ACC112 (cell line): Measurements from ENCODE around the gene PRKCQ.

ENCODE experiments used
- H2AFZ ChIP-seq: fragments of 200-600 bp; sonication (generic); one replicate; pipeline ENCODE4 v1.6.0; 2017; ENCODE audit warnings: antibody characterized with exemption, low read length; ENCODE audit not compliant: unreplicated experiment
- H3K27ac ChIP-seq: fragments of 200-600 bp; sonication (generic); 2 replicates; pipeline ENCODE4 v1.5.1; 2014; ENCODE audit warnings: low read depth, mild to moderate bottlenecking, antibody characterized with exemption, low read length, moderate library complexity
- H3K27me3 ChIP-seq: fragments of 200-600 bp; sonication (generic); 2 replicates; pipeline ENCODE4 v1.6.1; 2014; ENCODE audit warnings: mild to moderate bottlenecking, antibody characterized with exemption, low read length, moderate library complexity, mixed read lengths; ENCODE audit not compliant: insufficient read depth
- H3K36me3 ChIP-seq: fragments of 200-600 bp; sonication (generic); 2 replicates; pipeline ENCODE4 v1.6.1; 2016; ENCODE audit warnings: mild to moderate bottlenecking, antibody characterized with exemption, low read length, moderate library complexity, mixed read lengths; ENCODE audit not compliant: insufficient read depth
- H3K4me1 ChIP-seq: fragments of 200-600 bp; sonication (generic); one replicate; pipeline ENCODE4 v1.6.1; 2016; ENCODE audit warnings: low read length, mixed read lengths; ENCODE audit not compliant: insufficient read depth, unreplicated experiment, control insufficient read depth
- H3K4me3 ChIP-seq: fragments of 200-600 bp; sonication (generic); 2 replicates; pipeline ENCODE4 v1.5.1; 2014; ENCODE audit warnings: mild to moderate bottlenecking, low read depth, low read length
- H3K79me2 ChIP-seq: fragments of 200-600 bp; sonication (generic); one replicate; pipeline ENCODE4 v1.6.0; 2016; ENCODE audit warnings: low read length; ENCODE audit not compliant: control insufficient read depth, unreplicated experiment, insufficient read depth

Gene PRKCQ

GRCh38 chr10:6409971-6410643 lies 170.0 kb downstream of the PRKCQ start:
- Histone ChIP-seq H3K27me3 (peaks cover 50% of the 10 kb centered on the region), H2AFZ (no peak overlapping the region), H3K4me1 (peaks cover 3% of the 10 kb centered on the region), H3K36me3 (no peaks in the 10 kb centered on the region), H3K4me3 (no peak overlapping the region), H3K79me2 (no peaks in the 10 kb centered on the region), H3K27ac (no peak overlapping the region)

- no peak overlapping the region for H2AFZ ChIP-seq
- H3K27ac ChIP-seq, result no peak overlapping the region
These were observed 171.3 kb downstream of the PRKCQ start for GRCh38 chr10:6408799-6409198.

GRCh38 chr10:6407034-6407721 lies 172.9 kb downstream of the PRKCQ start:
- H3K79me2 ChIP-seq, result no peaks in the 10 kb centered on the region
- no peaks in the 10 kb centered on the region for H3K36me3 ChIP-seq
- H3K4me1 ChIP-seq, result peaks cover 3% of the 10 kb centered on the region
- peaks cover 44% of the 10 kb centered on the region for H3K27me3 ChIP-seq
- no peak overlapping the region for H3K4me3 ChIP-seq
- no peak overlapping the region for H2AFZ ChIP-seq
- H3K27ac ChIP-seq, result no peak overlapping the region

More at GRCh38 chr10:6408799-6409198, 171.3 kb downstream of the PRKCQ start:
- Histone ChIP-seq H3K36me3 (no peaks in the 10 kb centered on the region), H3K27me3 (peaks cover 42% of the 10 kb centered on the region), H3K79me2 (no peaks in the 10 kb centered on the region), H3K4me1 (peaks cover 3% of the 10 kb centered on the region), H3K4me3 (no peak overlapping the region)

DNA sequence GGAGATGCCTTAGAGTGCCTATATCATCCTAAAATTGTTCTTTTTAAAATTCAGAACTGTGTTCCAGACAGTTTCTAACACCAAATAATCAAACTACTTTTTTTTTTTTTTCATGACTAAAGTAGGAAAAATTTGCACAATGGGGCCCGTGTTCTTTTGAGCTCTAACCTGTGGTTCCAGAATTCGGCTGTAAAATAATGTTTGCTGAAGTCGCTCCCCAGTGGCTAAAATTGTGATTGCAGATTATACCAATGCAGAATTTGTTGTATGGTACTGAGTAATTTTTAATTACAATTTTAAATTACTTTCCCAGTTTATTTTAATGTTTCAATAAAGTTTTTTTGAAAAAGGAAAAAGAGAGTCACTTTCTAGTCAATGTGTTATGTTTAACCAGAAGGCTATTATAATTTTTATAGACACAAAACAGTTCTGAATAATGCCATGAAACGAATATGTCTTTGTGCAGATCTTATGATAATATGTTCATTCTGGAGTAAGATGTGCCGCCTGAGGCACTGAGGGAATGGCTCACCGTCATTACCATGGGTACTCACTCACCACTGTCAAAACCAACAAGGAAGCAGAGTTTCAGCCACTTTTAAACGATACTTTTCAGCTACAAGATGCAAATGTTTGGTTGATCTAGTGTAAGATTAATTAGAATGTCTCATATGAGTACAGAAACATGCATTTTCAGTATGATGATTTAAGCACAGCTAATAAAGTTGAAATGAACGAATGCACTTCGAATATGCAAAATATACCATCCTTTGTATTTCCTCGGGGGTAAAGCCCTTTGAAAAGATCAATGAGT lies 173.6 kb downstream of the PRKCQ start:
- no peak overlapping the region for H3K27ac ChIP-seq
- no peak overlapping the region for H3K4me3 ChIP-seq
- H3K4me1 ChIP-seq, result peaks cover 6% of the 10 kb centered on the region
- no peak overlapping the region for H2AFZ ChIP-seq
- no peaks in the 10 kb centered on the region for H3K79me2 ChIP-seq
- no peaks in the 10 kb centered on the region for H3K36me3 ChIP-seq
- H3K27me3 ChIP-seq, result peaks cover 36% of the 10 kb centered on the region

DNA sequence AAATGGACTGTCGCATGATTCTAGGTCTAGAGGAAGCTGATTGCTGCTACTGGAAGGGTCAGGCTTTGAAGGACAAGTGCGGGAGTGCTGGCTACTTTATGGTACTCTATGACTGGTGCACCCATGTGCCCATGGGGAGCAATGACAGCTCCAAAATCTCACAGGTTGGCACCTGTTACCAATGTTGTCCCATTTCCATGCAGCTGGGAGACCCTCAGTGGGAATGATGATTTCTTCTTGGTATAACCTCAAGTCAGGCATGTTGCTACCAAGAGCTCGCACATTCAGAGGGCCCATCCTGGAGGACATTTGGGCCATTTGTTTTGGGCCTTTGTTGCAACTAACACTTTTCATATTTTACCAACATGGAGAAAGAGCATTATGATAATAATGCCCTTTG lies 174.4 kb downstream of the PRKCQ start:
- Histone ChIP-seq H3K4me3 (no peak overlapping the region), H3K4me1 (peaks cover 10% of the 10 kb centered on the region), H2AFZ (no peak overlapping the region), H3K36me3 (no peaks in the 10 kb centered on the region), H3K27me3 (peaks cover 32% of the 10 kb centered on the region), H3K27ac (no peak overlapping the region), H3K79me2 (no peaks in the 10 kb centered on the region)

DNA sequence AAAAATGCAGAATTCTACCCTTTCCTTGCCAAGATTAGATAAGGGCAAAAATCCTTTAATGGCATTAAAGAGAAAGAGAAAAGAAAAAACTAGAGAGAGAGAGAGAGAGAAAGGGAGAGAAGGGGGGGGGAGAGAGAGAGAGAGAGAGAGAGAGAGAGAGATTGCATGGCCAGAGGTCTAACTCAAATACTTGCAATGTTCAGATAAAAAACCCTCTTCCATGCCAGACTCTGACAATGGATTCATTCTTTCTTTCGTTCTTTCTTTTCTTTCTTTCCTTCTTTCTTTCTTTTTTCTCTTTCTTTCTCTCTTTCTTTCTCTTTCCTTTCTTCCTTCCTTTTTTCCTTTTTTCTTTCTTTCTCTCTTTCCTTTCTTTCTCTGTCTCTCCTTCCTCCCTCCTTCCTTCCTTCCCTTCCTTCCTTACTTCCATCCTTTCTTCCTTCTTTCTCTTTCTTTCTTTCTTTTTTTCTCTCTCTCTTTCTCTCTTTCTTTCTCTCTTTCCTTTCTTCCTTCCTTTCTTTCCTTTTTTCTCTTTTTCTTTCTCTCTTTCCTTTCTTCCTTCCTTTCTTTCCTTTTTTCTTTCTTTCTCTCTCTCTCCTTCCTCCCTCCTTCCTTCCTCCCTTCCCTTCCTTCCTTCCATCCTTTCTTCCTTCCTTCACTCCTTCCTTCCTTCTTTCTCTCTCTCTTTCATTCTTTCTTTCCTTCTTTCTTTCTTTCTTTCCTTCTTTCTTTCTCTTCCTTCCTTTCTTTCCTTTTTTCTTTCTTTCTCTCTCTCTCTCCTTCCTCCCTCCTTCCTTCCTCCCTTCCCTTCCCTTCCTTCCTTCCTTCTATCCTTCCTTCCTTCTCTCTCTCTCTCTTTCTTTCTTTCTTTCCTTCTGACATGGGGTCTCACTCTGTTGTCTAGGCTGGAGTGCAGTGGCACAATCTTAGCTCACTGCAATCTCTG lies 175.7 kb downstream of the PRKCQ start:
- H3K27me3 ChIP-seq, result peaks cover 32% of the 10 kb centered on the region
- H3K79me2 ChIP-seq, result no peaks in the 10 kb centered on the region
- no peak overlapping the region for H2AFZ ChIP-seq
- H3K27ac ChIP-seq, result no peak overlapping the region
- no peaks in the 10 kb centered on the region for H3K36me3 ChIP-seq
- H3K4me1 ChIP-seq, result peaks cover 6% of the 10 kb centered on the region
- no peak overlapping the region for H3K4me3 ChIP-seq

DNA sequence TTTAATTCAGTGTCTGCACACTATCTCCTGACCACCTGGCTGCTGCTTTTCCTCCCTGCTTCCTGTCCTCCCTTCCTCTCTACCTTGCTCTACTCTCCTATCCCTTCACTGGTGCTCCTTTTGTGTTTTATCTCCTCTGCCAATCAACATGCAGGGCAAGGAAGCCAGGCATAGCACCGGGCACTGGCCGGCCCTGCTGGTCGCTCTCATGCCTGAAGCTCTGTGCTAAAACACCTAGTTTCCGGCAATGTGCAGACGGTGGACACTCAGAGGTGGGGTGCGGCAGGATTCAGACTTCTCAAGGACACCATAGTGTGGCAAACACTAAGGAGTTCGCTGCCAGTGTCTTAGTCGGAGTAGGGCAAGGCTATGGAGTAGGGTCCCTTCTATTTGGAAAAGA lies 177.1 kb downstream of the PRKCQ start:
- Histone ChIP-seq H3K4me3 (no peak overlapping the region), H3K79me2 (no peaks in the 10 kb centered on the region), H3K27me3 (peaks cover 35% of the 10 kb centered on the region), H2AFZ (no peak overlapping the region), H3K27ac (no peak overlapping the region), H3K4me1 (peaks cover 6% of the 10 kb centered on the region), H3K36me3 (no peaks in the 10 kb centered on the region)

DNA sequence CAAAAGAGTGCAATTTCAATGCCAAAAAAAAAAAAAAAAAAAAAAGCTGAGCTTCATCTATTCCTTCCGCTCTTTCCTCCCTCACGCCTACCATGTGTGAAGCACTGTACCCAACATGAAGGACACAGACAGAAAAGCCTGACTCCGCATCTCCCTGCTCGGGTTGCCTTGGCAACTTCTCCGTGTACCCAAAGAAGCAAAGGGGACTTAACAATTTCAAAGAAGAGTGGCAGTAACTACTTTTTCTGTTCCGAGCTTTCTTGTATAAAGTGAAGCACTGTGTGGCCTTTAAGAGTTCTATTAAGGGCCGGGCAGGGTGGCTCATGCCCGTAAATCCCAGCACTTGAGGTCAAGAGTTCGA lies 177.7 kb downstream of the PRKCQ start:
- Histone ChIP-seq H3K27ac (no peak overlapping the region), H2AFZ (no peak overlapping the region), H3K36me3 (no peaks in the 10 kb centered on the region), H3K27me3 (peaks cover 33% of the 10 kb centered on the region), H3K4me1 (peaks cover 6% of the 10 kb centered on the region), H3K4me3 (no peak overlapping the region), H3K79me2 (no peaks in the 10 kb centered on the region)

- H3K36me3 ChIP-seq, result no peaks in the 10 kb centered on the region
- H3K27ac ChIP-seq, result no peak overlapping the region
- no peak overlapping the region for H2AFZ ChIP-seq
- peaks cover 6% of the 10 kb centered on the region for H3K4me1 ChIP-seq
- H3K79me2 ChIP-seq, result no peaks in the 10 kb centered on the region
- H3K27me3 ChIP-seq, result peaks cover 28% of the 10 kb centered on the region
- H3K4me3 ChIP-seq, result peak overlapping the region; percentile 48
These were observed 178.3 kb downstream of the PRKCQ start for GRCh38 chr10:6401558-6402348.
